Upper lobe of left lung (tissue), 6 donors: ENCODE measurements around the gene DYNC1I2. TPM values are rescaled to one million over a fixed set of nuclear protein-coding genes. Genes with fewer than 3 reads are reported as not detected.
"Not testable (repeated sequence)": the region's sequence is repeated elsewhere in the genome, so short reads cannot be mapped to it uniquely, and the experiment has no call there.

Experiments used
- ATAC-seq, 2 donors: fragments of 200-7000 bp; cut with Tn5 transposase; one replicate each; pipeline ENCODE4 v1.9.1; 2022; ENCODE audit warnings: mild to moderate bottlenecking in 2 of 2, moderate library complexity in 2 of 2; ENCODE audit not compliant: low FRiP score in 2 of 2
- DNase-seq, 2 donors: peaks; one replicate each; pipeline ENCODE4 v3.0.0-alpha.2; 2019 to 2020
- H3K27ac ChIP-seq, 4 donors: fragments of 200-600 bp; sonication (generic); one replicate each; pipeline ENCODE4 v1.5.1; 2016 to 2019
- H3K27me3 ChIP-seq, 4 donors: fragments of 200-600 bp; sonication (generic); one replicate each; pipeline ENCODE4 v1.5.1; 2017 to 2019
- H3K36me3 ChIP-seq, 4 donors: fragments of 200-600 bp; sonication (generic); one replicate each; pipeline ENCODE4 v1.5.1; 2016 to 2019
- H3K4me1 ChIP-seq, 4 donors: fragments of 200-600 bp; sonication (generic); one replicate each; pipeline ENCODE4 v1.5.1; 2018 to 2019
- H3K4me3 ChIP-seq, 4 donors: fragments of 200-600 bp; sonication (generic); one replicate each; pipeline ENCODE4 v1.5.1; 2017 to 2019; ENCODE audit warnings: mild to moderate bottlenecking in 2 of 4, moderate library complexity in 1 of 4
- H3K9me3 ChIP-seq, 4 donors: fragments of 200-600 bp; sonication (generic); one replicate each; pipeline ENCODE4 v1.5.1; 2018 to 2019
- CTCF ChIP-seq, 6 experiments: fragments of 450-650 bp in 4 of 6; fragments of 200-600 bp in 2 of 6; sonication (generic) in 2 of 6; IDR thresholded peaks; one replicate each; pipeline ENCODE4 v1.5.1; 2016 to 2019; ENCODE audit warnings: antibody characterized with exemption in 6 of 6
- EP300 ChIP-seq, 4 donors: sonication (generic); formaldehyde crosslinking; IDR thresholded peaks; one replicate each; pipeline ENCODE4 v1.5.1; 2017; ENCODE audit warnings: antibody characterized with exemption in 4 of 4, control low read depth in 2 of 4
- POLR2A ChIP-seq, 4 donors: fragments of 450-650 bp; IDR thresholded peaks; one replicate each; pipeline ENCODE4 v1.5.1; 2016 to 2017; ENCODE audit warnings: antibody characterized with exemption in 4 of 4, mild to moderate bottlenecking in 2 of 4
- POLR2AphosphoS5 ChIP-seq, 2 donors: sonication (generic); formaldehyde crosslinking; IDR thresholded peaks; one replicate each; pipeline ENCODE4 v1.5.1; 2017; ENCODE audit warnings: antibody characterized with exemption in 2 of 2
- WGBS, 2 donors: methylation state at CpG; one replicate each; pipeline ENCODE4 v1.1.5; 2017 to 2018; 5-methylcytosine and 5-hydroxymethylcytosine counted together
- total RNA-seq, 6 donors: library from RNA; depleted of rRNA in 4 of 6; stranded (reverse); fragments of >200 nt in 4 of 6; gene quantifications; one replicate each; pipeline versions ENCODE4 v1.1.0 to v1.2.1, GENCODE V29; 2016 to 2021
- donor health status: DM: no; HTN: no; CAD: no; lungs with moderate emphysema.
- donor health status: DM: no; HTN: yes; CAD: no; lungs with severe emphysema.

The DYNC1I2 gene
- total RNA-seq, 6 donors from 2014 or later: 66.1 to 91.6 (median 78.7) TPM

GRCh38 chr2:171747371-171747770 is 60.1 kb downstream of the DYNC1I2 start:
- Histone ChIP-seq H3K27me3 (no peaks in the 10 kb centered on the region), H3K27ac (no peak overlapping the region), H3K36me3 (peaks cover 9 to 96% (median 42%) of the 10 kb centered on the region in 4 donors), H3K4me1 (no peaks in the 10 kb centered on the region), H3K4me3 (no peak overlapping the region), H3K9me3 (no peaks in the 10 kb centered on the region)
- DNase-seq: no peak
- ATAC-seq: no peak
- no peak for TF ChIP-seq POLR2A (IDR thresholded peaks at IDR 0.05)
- no peak for TF ChIP-seq CTCF (IDR thresholded peaks at IDR 0.05)
- TF ChIP-seq EP300 (IDR thresholded peaks at IDR 0.05): no peak
- no peak for TF ChIP-seq POLR2AphosphoS5 (IDR thresholded peaks at IDR 0.05)
- WGBS, 2 donors: 90 to 92% methylated on average over 3 of the region's 3 CpGs

- Histone ChIP-seq H3K4me3 (no peak overlapping the region), H3K27ac (no peak overlapping the region), H3K27me3 (no peaks in the 10 kb centered on the region), H3K4me1 (no peaks in the 10 kb centered on the region), H3K9me3 (peaks cover 0 to 3% (median 0%) of the 10 kb centered on the region in 4 donors), H3K36me3 (peaks cover 0 to 48% (median 21%) of the 10 kb centered on the region in 4 donors)
- ATAC-seq (no peak), DNase-seq (no peak)
- TF ChIP-seq EP300 (IDR thresholded peaks at IDR 0.05) (no peak), CTCF (IDR thresholded peaks at IDR 0.05) (no peak), POLR2AphosphoS5 (IDR thresholded peaks at IDR 0.05) (no peak), POLR2A (IDR thresholded peaks at IDR 0.05) (no peak)
- 96 to 100% methylated on average over 1 of the region's 1 CpG for WGBS, 2 donors
Observed at GRCh38 chr2:171754254-171754939, 67.1 kb downstream of the DYNC1I2 start.

- not testable (repeated sequence) for H3K4me3 ChIP-seq, H3K27me3 ChIP-seq, H3K27ac ChIP-seq, H3K9me3 ChIP-seq, DNase-seq, ATAC-seq, H3K4me1 ChIP-seq
- H3K36me3 ChIP-seq: peaks cover 0 to 33% (median 13%) of the 10 kb centered on the region in 4 donors
- 95 to 100% methylated on average over 1 of the region's 1 CpG for WGBS, 2 donors
Observed at GRCh38 chr2:171758762-171759161, 71.5 kb downstream of the DYNC1I2 start.

GRCh38 chr2:171761176-171761575 is 73.9 kb downstream of the DYNC1I2 start:
- H3K4me1 ChIP-seq, H3K4me3 ChIP-seq, DNase-seq, H3K9me3 ChIP-seq, ATAC-seq, H3K27ac ChIP-seq, H3K27me3 ChIP-seq: not testable (repeated sequence)
- WGBS, 2 donors: 94 to 100% methylated on average over 2 to 3 of the region's 4 CpGs
- H3K36me3 ChIP-seq: peaks cover 0 to 30% (median 12%) of the 10 kb centered on the region in 4 donors

- ATAC-seq: no peak
- no peak for DNase-seq
- no peak overlapping the region for H3K4me3 ChIP-seq
- no peaks in the 10 kb centered on the region for H3K27me3 ChIP-seq
- WGBS, 2 donors: 96% methylated on average over 2 of the region's 2 CpGs
- H3K9me3 ChIP-seq: no peaks in the 10 kb centered on the region
- H3K27ac ChIP-seq: no peak overlapping the region
- peaks cover 0 to 30% (median 12%) of the 10 kb centered on the region in 4 donors for H3K36me3 ChIP-seq
- H3K4me1 ChIP-seq: no peaks in the 10 kb centered on the region
- TF ChIP-seq POLR2A (IDR thresholded peaks at IDR 0.05): no peak
Observed at GRCh38 chr2:171762879-171763573, 75.8 kb downstream of the DYNC1I2 start.

- Histone ChIP-seq H3K27ac (no peak overlapping the region), H3K36me3 (peaks cover 0 to 30% (median 12%) of the 10 kb centered on the region in 4 donors), H3K4me1 (no peaks in the 10 kb centered on the region), H3K27me3 (no peaks in the 10 kb centered on the region), H3K4me3 (no peak overlapping the region), H3K9me3 (no peaks in the 10 kb centered on the region)
- WGBS, 2 donors: 91 to 92% methylated on average over 3 of the region's 3 CpGs
- TF ChIP-seq POLR2A (IDR thresholded peaks at IDR 0.05) (no peak), EP300 (IDR thresholded peaks at IDR 0.05) (no peak), POLR2AphosphoS5 (IDR thresholded peaks at IDR 0.05) (no peak), CTCF (IDR thresholded peaks at IDR 0.05) (no peak)
- DNase-seq (no peak), ATAC-seq (no peak)
Observed at GRCh38 chr2:171763602-171764001, 76.3 kb downstream of the DYNC1I2 start.
